Measurements from ENCODE around the gene FGF22. TPM values are rescaled to one million over a fixed set of nuclear protein-coding genes. Genes with fewer than 3 reads are reported as not detected.

FGF22 gene
- total RNA-seq, 4 donors from 2014 or later = 1.4 TPM; not detected in 3

- intact Hi-C loops (cut with DNase I; ENCODE audit: low total_unique reads) = no loop called here
- Histone ChIP-seq H3K4me1 (peaks cover 0 to 25% of the 10 kb centered on the region in 2 donors), H3K9me3 (no peaks in the 10 kb centered on the region), H3K27ac (no peak overlapping the region), H3K27me3 (no peaks in the 10 kb centered on the region), H3K36me3 (no peaks in the 10 kb centered on the region), H3K4me3 (no peak overlapping the region)
- no peak for DNase-seq
- TF ChIP-seq, protein P1, sequence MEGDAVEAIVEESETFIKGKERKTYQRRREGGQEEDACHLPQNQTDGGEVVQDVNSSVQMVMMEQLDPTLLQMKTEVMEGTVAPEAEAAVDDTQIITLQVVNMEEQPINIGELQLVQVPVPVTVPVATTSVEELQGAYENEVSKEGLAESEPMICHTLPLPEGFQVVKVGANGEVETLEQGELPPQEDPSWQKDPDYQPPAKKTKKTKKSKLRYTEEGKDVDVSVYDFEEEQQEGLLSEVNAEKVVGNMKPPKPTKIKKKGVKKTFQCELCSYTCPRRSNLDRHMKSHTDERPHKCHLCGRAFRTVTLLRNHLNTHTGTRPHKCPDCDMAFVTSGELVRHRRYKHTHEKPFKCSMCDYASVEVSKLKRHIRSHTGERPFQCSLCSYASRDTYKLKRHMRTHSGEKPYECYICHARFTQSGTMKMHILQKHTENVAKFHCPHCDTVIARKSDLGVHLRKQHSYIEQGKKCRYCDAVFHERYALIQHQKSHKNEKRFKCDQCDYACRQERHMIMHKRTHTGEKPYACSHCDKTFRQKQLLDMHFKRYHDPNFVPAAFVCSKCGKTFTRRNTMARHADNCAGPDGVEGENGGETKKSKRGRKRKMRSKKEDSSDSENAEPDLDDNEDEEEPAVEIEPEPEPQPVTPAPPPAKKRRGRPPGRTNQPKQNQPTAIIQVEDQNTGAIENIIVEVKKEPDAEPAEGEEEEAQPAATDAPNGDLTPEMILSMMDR (IDR thresholded peaks at IDR 0.05) = no peak
- no peak for TF ChIP-seq POLR2A (IDR thresholded peaks at IDR 0.05)
These were observed 4.6 kb upstream of the FGF22 start for GRCh38 chr19:634975-635652.

- intact Hi-C loops (cut with DNase I; ENCODE audit: low total_unique reads) = no loop called here
- peak overlapping the region; percentile 21 to 44 for H3K4me3 ChIP-seq
These were observed 800 bp upstream of the FGF22 start for GRCh38 chr19:638906-639252.

DNA sequence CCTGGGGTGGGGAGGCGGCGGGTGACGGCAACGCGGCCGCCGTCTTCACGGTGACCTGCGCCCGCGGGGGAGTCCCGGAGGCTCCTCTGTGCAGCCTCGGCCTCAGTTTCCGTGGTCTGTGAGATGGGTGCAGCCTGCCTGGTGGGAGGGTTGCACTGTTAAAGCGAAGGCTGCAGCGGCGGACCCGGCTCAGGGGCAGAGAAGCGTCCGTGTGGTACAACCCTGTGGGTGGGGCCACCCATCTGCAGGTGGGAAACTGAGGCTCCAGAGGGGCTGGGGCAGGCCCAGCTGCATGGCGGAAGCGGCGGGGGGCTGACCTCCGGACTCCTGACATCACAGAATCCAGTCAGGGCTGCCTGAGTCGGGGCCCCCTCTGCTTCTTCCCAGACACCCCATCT is 481 bp downstream of the FGF22 start:
- peaks cover 0 to 15% of the 10 kb centered on the region in 2 donors for H3K4me1 ChIP-seq
- peak overlapping the region in 1 of 2 donors; percentile 64 for H3K27ac ChIP-seq
- intact Hi-C loops (cut with DNase I; ENCODE audit: low total_unique reads) = no loop called here
- H3K36me3 ChIP-seq = no peaks in the 10 kb centered on the region
- no peaks in the 10 kb centered on the region for H3K27me3 ChIP-seq
- TF ChIP-seq, protein P1 (IDR thresholded peaks at IDR 0.05) = no peak
- TF ChIP-seq POLR2A (IDR thresholded peaks at IDR 0.05) = no peak
- DNase-seq = no peak
- H3K9me3 ChIP-seq = no peaks in the 10 kb centered on the region
- peak overlapping the region in 1 of 2 donors; percentile 44 for H3K4me3 ChIP-seq

More at GRCh38 chr19:638906-639252, 800 bp upstream of the FGF22 start:
- Histone ChIP-seq H3K9me3 (no peaks in the 10 kb centered on the region), H3K27me3 (no peaks in the 10 kb centered on the region), H3K27ac (peak overlapping the region in 1 of 2 donors; percentile 44), H3K4me1 (peaks cover 0 to 21% of the 10 kb centered on the region in 2 donors), H3K36me3 (no peaks in the 10 kb centered on the region)
- TF ChIP-seq POLR2A (IDR thresholded peaks at IDR 0.05) = no peak
- TF ChIP-seq, protein P1 (IDR thresholded peaks at IDR 0.05) = no peak
- no peak for DNase-seq

DNA sequence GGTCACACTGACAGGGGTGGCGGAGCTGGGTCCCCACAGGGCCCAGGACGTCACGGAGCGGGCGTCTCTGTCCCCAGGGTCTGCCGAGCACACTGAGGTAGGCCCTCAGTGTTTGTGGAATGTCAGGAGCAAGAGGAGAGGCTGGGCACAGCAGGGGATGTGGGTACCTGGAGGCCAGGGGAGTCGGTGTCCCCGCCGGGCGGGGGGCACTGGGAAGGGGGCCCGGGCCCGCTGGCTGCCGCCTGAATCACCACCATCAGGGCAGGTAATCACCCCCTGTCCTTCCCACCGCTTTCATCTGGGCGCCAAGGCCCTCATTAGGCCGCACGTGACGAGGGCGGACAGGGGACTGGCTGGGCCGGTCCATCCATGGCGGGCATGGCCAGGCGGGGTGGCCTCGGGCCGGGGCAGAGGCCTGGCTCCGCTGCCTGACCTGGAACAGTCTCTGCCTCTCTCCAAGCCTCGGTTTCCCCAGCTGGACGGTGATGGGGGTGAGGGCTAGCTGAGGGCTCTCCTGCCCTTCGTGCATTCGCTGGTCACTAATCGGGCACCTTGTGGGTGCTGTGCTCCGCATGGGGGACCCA is 1.0 kb downstream of the FGF22 start:
- TF ChIP-seq, protein P1 (IDR thresholded peaks at IDR 0.05) = no peak
- no peak for TF ChIP-seq POLR2A (IDR thresholded peaks at IDR 0.05)
- no peaks in the 10 kb centered on the region for H3K9me3 ChIP-seq
- no peaks in the 10 kb centered on the region for H3K27me3 ChIP-seq
- DNase-seq = no peak
- H3K27ac ChIP-seq = peak overlapping the region in 1 of 2 donors; percentile 64
- no peaks in the 10 kb centered on the region for H3K36me3 ChIP-seq
- peaks cover 0 to 15% of the 10 kb centered on the region in 2 donors for H3K4me1 ChIP-seq
- no peak overlapping the region for H3K4me3 ChIP-seq
- intact Hi-C loops (cut with DNase I; ENCODE audit: low total_unique reads) = no loop called here

DNA sequence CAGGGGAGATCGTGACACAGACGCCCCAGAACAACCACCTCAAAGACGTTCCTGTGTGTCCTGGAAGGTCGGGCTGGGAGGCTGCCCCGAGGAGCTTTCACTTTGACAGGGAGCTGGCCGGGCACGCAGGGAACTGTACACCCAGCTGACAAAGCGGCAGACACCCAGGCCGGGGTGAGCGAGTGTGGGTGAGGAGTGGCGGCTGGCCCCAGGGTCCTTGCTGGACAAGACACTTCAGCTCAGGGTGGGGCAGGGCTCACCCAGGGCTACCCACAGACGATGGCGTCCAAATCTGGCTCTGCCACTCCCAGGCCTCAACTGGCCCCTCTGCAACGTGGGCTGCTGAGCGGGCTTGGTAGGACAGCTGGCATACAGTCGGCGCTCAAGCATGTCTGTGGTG is 2.0 kb downstream of the FGF22 start:
- no peaks in the 10 kb centered on the region for H3K36me3 ChIP-seq
- H3K27ac ChIP-seq = no peak overlapping the region
- intact Hi-C loops (cut with DNase I; ENCODE audit: low total_unique reads) = no loop called here
- H3K27me3 ChIP-seq = no peaks in the 10 kb centered on the region
- peaks cover 0 to 15% of the 10 kb centered on the region in 2 donors for H3K4me1 ChIP-seq
- no peaks in the 10 kb centered on the region for H3K9me3 ChIP-seq
- no peak overlapping the region for H3K4me3 ChIP-seq
- TF ChIP-seq, protein P1 (IDR thresholded peaks at IDR 0.05) = no peak
- no peak for TF ChIP-seq POLR2A (IDR thresholded peaks at IDR 0.05)
- no peak for DNase-seq
